Posterior vena cava (tissue), 2 donors: Measurements from ENCODE around the gene RTCA. TPM values are rescaled to one million over a fixed set of nuclear protein-coding genes. Genes with fewer than 3 reads are reported as not detected.
"Not testable (repeated sequence)": the region's sequence is repeated elsewhere in the genome, so short reads cannot be mapped to it uniquely, and the experiment has no call there.

Experiments used
- DNase-seq: peaks from one replicate; pipeline ENCODE4 v3.0.0-alpha.2; 2020; ENCODE audit warnings: low spot score
- intact Hi-C, 2 donors: fragments of 100-400 bp; cut with DNase I; formaldehyde crosslinking; loops; one replicate each; pipeline versions ENCODE4 v1.14.1 to v1.14.2; 2022 to 2023
- total RNA-seq, 2 donors: library from RNA; stranded (reverse); fragmentation: NEBNext Ultra II Directional; extraction: Animal tissue kit (Norgen Biotek cat#: 25700); gene quantifications; one replicate each; pipeline ENCODE4 v1.2.1, GENCODE V29; 2021
- donor health status: DM: yes; HTN: yes; CAD: no.
- donor health status: DM: yes; HTN: yes; CAD: no.

Gene RTCA
- total RNA-seq, 2 donors from 2014 or later: 19.7 to 29.4 TPM

- intact Hi-C loops: no loop called here
- no peak for DNase-seq
Observed at GRCh38 chr1:100302739-100303138, 36.7 kb downstream of the RTCA start.

- DNase-seq: no peak
- intact Hi-C loops: no loop called here
Observed at GRCh38 chr1:100304227-100304626, 38.2 kb downstream of the RTCA start.

GRCh38 chr1:100304921-100305320 is 38.9 kb downstream of the RTCA start:
- no peak for DNase-seq
- intact Hi-C loops: no loop called here

- no peak for DNase-seq
- intact Hi-C loops: no loop called here
Observed at GRCh38 chr1:100305954-100306353, 39.9 kb downstream of the RTCA start.

- DNase-seq: no peak
- intact Hi-C loops: no loop called here
Observed at GRCh38 chr1:100306735-100307313, 40.8 kb downstream of the RTCA start.

- intact Hi-C loops: no loop called here
Observed at GRCh38 chr1:100308777-100309176, 42.8 kb downstream of the RTCA start.

GRCh38 chr1:100309863-100310262 is 43.8 kb downstream of the RTCA start:
- intact Hi-C loops: no loop called here
- DNase-seq: no peak

More at GRCh38 chr1:100308777-100309176, 42.8 kb downstream of the RTCA start:
- DNase-seq: no peak

GRCh38 chr1:100313382-100313781 is 47.4 kb downstream of the RTCA start:
- no peak for DNase-seq
- intact Hi-C loops: no loop called here

GRCh38 chr1:100316622-100317021 is 50.6 kb downstream of the RTCA start:
- intact Hi-C loops: no loop called here

GRCh38 chr1:100320311-100321099 is 54.5 kb downstream of the RTCA start:
- intact Hi-C loops: no loop called here

More at GRCh38 chr1:100316622-100317021, 50.6 kb downstream of the RTCA start:
- DNase-seq: no peak

GRCh38 chr1:100321100-100321493 is 55.1 kb downstream of the RTCA start:
- DNase-seq: no peak
- intact Hi-C loops: no loop called here

More at GRCh38 chr1:100320311-100321099, 54.5 kb downstream of the RTCA start:
- no peak for DNase-seq

- intact Hi-C loops: no loop called here
- DNase-seq: no peak
Observed at GRCh38 chr1:100321506-100321905, 55.5 kb downstream of the RTCA start.

- DNase-seq: no peak
- intact Hi-C loops: no loop called here
Observed at GRCh38 chr1:100322436-100323211, 56.6 kb downstream of the RTCA start.

- intact Hi-C loops: no loop called here
- no peak for DNase-seq
Observed at GRCh38 chr1:100323419-100324106, 57.5 kb downstream of the RTCA start.

- no peak for DNase-seq
- intact Hi-C loops: no loop called here
Observed at GRCh38 chr1:100325415-100326324, 59.7 kb downstream of the RTCA start.

- DNase-seq, intact Hi-C loops: not testable (repeated sequence)
Observed at GRCh38 chr1:100326325-100326670, 60.3 kb downstream of the RTCA start.

GRCh38 chr1:100328133-100328532 is 62.1 kb downstream of the RTCA start:
- intact Hi-C loops: no loop called here
- no peak for DNase-seq

GRCh38 chr1:100331146-100331545 is 65.1 kb downstream of the RTCA start:
- DNase-seq, intact Hi-C loops: not testable (repeated sequence)

GRCh38 chr1:100332331-100332730 is 66.3 kb downstream of the RTCA start:
- DNase-seq: no peak
- intact Hi-C loops: no loop called here
